GM12875 (cell line): ENCODE results near the gene SCAND1.

Source experiments
- H3K4me3 ChIP-seq: one replicate; pipeline ENCODE4 v1.5.1; 2011; ENCODE audit warnings: low read depth, low read length, control low read depth
- TF ChIP-seq, protein P1 (sequence below): IDR thresholded peaks from 2 replicates; pipeline ENCODE4 v1.5.1; 2011; ENCODE audit warnings: low read depth, mild to moderate bottlenecking, control low read depth, inconsistent platforms, low read length, moderate library complexity, borderline replicate concordance; ENCODE audit not compliant: insufficient read depth

Gene SCAND1

DNA sequence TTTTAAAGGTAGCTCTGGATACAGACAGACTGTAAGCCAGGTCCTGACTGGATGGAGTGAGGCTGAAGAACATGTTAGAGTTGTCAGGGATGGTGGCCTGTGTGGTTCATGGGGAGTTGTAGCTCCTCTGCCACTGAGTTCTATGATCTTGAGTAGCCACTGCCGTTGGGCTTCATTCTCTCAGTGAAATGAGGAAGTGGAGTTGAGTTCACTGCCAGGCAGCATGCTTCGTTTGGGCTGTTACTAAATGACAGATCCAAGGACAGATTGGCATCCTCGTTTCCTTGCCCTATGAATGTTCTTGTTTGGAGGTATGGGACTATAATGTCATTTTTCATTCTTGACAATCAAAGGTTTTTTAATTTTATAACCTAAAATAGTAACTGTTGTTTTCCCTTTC, 37.2 kb downstream of the SCAND1 start:
- TF ChIP-seq, protein P1, sequence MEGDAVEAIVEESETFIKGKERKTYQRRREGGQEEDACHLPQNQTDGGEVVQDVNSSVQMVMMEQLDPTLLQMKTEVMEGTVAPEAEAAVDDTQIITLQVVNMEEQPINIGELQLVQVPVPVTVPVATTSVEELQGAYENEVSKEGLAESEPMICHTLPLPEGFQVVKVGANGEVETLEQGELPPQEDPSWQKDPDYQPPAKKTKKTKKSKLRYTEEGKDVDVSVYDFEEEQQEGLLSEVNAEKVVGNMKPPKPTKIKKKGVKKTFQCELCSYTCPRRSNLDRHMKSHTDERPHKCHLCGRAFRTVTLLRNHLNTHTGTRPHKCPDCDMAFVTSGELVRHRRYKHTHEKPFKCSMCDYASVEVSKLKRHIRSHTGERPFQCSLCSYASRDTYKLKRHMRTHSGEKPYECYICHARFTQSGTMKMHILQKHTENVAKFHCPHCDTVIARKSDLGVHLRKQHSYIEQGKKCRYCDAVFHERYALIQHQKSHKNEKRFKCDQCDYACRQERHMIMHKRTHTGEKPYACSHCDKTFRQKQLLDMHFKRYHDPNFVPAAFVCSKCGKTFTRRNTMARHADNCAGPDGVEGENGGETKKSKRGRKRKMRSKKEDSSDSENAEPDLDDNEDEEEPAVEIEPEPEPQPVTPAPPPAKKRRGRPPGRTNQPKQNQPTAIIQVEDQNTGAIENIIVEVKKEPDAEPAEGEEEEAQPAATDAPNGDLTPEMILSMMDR, result no peak

DNA sequence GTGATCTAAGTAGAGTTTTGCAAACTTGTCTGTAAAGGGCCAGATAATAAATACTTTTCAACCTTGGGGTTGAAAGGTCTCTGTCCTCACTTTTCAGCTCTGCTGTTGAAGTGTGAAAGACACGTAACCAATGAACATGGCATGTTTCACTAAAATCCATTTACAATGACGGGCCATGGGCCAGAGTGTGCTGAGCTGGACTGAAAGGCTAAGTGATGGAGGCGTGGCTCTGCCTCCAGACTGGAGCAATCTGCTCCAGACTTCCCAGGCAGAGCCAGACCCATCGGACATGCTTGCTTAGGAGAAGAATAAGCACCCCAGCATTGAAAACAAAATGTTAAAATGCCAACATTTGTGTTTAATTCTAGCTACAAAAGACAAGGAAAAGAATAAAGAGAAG, 41.4 kb downstream of the SCAND1 start:
- TF ChIP-seq, protein P1, result no peak
- H3K4me3 ChIP-seq, result no peak overlapping the region

More for the DNA sequence above, 37.2 kb downstream of the SCAND1 start:
- no peak overlapping the region for H3K4me3 ChIP-seq

DNA sequence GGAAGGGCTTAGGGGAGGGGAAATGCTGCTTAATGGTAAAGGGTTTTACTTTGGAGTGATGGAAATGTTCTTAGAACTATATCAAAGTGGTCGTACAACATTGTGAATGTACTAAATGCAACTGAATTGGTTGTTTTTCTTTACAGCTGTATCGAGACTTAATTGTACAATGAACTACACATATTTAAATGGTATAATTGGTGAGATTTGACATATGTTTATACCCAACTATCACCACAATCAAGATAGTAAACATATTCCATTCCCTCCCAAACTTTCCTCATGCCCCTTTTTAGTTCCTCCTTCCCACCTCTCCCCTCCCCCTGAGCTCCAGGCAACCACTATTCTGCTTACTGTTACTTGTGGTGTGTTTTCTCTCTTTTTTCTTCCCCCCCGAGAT, 44.0 kb downstream of the SCAND1 start:
- no peak overlapping the region for H3K4me3 ChIP-seq
- TF ChIP-seq, protein P1, result no peak

DNA sequence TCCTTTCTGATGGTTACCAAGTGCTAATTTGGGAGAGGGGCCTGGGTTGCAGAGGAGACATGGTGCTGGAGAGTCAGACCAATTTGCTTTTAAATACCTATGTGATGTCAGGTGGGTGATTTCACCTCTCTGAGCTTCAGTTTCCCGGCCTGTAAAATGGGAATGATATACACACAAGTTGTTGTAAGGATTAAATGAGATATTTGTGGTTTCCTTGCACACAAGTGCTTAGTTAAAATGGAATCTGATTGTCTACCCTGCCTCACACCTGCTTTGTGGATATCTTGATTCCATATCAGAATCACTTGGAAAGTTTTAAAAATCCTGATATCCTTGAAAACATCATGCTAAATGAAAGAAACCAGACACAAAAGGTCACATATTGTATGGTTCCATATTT, 44.5 kb downstream of the SCAND1 start:
- TF ChIP-seq, protein P1, result no peak
- H3K4me3 ChIP-seq, result no peak overlapping the region

DNA sequence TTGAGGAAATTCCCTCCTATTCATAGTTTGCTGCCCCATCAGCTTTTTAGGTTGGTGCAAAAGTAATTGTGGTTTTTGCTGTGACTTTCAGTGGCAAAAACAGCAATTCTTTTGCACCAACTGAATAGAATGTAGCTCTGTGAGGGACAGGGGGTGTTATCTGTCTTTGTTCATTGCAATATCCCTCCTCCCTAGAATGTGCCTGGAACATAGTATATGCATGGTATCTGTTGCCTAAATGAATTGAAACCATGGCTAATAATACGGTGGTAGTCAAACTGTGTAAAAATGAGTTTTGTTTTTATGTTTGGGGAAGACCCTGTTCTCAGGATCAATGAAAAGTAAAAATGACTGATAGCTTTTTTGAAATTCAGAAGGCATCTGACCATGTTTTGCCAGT, 45.1 kb downstream of the SCAND1 start:
- no peak overlapping the region for H3K4me3 ChIP-seq
- TF ChIP-seq, protein P1, result no peak

DNA sequence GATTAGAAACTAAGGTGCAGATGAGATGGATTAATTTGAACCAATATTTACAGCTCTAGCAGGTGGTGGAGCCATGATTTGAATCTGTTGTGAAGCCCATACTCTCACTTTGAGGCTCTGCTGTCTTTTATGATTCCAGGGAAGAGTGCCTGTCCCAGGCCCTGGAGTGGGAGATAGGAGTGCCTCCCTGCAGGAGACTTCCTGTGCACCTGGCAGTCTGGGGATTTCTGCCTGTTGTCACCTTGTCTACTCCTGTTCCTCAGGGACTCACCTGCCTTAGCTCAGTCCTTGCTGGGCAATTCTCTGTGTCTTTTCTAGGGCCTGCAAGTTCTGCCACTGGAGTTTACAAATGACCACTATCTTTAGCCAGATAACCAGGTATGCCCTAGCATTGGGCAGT, 46.3 kb downstream of the SCAND1 start:
- TF ChIP-seq, protein P1, result no peak
- no peak overlapping the region for H3K4me3 ChIP-seq

DNA sequence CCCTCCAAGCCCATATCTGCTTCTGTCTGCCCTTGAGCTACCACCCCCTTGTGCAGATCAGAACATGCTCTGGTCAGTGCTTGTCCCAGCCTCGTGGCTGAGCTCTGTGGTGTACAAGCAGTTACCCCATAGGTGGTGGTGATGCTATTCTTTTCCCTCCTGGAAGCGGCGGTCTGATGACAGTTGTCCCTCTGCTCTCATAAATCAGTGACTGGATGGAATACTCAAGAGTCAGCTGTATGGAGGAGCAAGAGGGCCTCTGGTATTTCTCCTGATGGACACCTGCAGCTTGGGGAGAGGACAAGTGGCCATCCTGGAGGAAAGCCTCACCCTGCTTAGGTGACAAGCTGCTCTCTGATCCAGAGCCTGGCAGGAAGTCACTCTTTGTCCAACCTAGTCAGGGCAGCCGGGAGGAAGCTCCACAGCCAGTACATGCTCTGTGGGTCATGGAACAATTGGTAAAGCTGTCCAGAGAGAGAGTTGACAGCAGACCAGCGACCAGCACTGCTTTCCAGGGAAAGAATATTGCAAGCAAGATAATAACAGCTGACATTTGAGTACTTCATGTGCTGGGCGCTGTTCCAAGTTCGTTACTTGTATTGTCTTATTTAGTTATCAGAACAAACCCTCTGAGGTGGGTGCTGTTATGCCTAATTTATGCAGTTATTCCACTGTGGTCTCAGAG, 47.1 kb downstream of the SCAND1 start:
- TF ChIP-seq, protein P1, result no peak
- no peak overlapping the region for H3K4me3 ChIP-seq
